ENCODE measurements around the gene PON1. TPM values are rescaled to one million over a fixed set of nuclear protein-coding genes. Genes with fewer than 3 reads are reported as not detected.

The PON1 gene
- total and polyA plus RNA-seq, 2 experiments from 2014 or later, result 0.69 to 1.2 TPM

DNA sequence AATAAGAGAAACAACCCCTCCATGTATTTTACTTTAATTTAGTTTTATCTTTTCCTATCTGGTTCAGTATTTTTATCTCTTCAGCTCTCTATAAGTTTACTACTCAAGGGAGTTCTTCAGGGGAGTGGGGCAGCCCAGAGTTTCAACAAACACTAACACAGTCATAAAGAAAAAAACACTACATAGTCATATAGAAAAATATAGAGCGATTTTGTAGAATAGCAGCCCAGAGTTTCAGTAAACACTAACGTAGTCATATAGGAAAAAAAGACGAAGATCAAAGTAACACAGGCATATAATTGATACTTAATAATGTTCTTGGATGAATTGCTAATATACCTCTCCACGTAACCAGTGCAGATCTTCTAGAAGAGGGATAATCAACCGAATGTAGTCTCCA is 54.7 kb downstream of the PON1 start (continued):
- TF ChIP-seq, protein P1, sequence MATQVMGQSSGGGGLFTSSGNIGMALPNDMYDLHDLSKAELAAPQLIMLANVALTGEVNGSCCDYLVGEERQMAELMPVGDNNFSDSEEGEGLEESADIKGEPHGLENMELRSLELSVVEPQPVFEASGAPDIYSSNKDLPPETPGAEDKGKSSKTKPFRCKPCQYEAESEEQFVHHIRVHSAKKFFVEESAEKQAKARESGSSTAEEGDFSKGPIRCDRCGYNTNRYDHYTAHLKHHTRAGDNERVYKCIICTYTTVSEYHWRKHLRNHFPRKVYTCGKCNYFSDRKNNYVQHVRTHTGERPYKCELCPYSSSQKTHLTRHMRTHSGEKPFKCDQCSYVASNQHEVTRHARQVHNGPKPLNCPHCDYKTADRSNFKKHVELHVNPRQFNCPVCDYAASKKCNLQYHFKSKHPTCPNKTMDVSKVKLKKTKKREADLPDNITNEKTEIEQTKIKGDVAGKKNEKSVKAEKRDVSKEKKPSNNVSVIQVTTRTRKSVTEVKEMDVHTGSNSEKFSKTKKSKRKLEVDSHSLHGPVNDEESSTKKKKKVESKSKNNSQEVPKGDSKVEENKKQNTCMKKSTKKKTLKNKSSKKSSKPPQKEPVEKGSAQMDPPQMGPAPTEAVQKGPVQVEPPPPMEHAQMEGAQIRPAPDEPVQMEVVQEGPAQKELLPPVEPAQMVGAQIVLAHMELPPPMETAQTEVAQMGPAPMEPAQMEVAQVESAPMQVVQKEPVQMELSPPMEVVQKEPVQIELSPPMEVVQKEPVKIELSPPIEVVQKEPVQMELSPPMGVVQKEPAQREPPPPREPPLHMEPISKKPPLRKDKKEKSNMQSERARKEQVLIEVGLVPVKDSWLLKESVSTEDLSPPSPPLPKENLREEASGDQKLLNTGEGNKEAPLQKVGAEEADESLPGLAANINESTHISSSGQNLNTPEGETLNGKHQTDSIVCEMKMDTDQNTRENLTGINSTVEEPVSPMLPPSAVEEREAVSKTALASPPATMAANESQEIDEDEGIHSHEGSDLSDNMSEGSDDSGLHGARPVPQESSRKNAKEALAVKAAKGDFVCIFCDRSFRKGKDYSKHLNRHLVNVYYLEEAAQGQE (IDR thresholded peaks at IDR 0.05; ENCODE audit: unreplicated experiment), result no peak
- TF ChIP-seq POLR2AphosphoS5 (IDR thresholded peaks at IDR 0.05; ENCODE audit: low read depth) (no peak), NANOG (IDR thresholded peaks at IDR 0.05; ENCODE audit: borderline replicate concordance) (no peak), ZNF331 (CRISPR knock-in tag; IDR thresholded peaks at IDR 0.05; ENCODE audit: low read depth) (no peak), JUNB (IDR thresholded peaks at IDR 0.05; ENCODE audit: unreplicated experiment) (no peak)
- TF ChIP-seq, protein P2, sequence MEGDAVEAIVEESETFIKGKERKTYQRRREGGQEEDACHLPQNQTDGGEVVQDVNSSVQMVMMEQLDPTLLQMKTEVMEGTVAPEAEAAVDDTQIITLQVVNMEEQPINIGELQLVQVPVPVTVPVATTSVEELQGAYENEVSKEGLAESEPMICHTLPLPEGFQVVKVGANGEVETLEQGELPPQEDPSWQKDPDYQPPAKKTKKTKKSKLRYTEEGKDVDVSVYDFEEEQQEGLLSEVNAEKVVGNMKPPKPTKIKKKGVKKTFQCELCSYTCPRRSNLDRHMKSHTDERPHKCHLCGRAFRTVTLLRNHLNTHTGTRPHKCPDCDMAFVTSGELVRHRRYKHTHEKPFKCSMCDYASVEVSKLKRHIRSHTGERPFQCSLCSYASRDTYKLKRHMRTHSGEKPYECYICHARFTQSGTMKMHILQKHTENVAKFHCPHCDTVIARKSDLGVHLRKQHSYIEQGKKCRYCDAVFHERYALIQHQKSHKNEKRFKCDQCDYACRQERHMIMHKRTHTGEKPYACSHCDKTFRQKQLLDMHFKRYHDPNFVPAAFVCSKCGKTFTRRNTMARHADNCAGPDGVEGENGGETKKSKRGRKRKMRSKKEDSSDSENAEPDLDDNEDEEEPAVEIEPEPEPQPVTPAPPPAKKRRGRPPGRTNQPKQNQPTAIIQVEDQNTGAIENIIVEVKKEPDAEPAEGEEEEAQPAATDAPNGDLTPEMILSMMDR (conservative IDR thresholded peaks at IDR 0.05; ENCODE audit: low read depth in 2 of 2), result no peak

DNA sequence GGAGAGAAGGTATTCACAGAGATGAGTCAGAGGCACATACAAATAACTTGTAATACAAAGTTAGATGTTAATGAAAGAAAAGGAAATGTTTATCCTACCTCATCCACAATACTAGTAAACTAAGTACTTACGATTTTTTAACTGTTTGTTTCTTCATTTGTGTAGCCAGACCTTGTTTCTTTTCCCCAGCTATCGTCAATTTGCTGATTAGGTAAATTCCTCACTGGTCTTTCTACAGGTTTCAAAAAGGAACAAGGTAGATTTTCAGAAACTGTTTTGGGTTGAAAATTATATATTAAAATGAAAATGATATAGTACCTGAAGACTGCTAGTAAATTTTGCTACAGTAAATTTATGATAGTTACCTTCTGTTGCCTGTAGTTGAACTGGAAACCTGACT is 56.6 kb downstream of the PON1 start:
- Mint-ChIP-seq H3K36me3 (ENCODE audit: low read depth) (no peaks in the 10 kb centered on the region), H3K4me1 (peaks cover 22% of the 10 kb centered on the region; the same call in 2 of the 3 replicates), H3K27ac (0 out of 2 replicates have a peak overlapping the region, but pooled peaks have one; percentile 34), H3K9me3 (no peaks in the 10 kb centered on the region), H3K27me3 (ENCODE audit: insufficient read depth, low read depth, poor library complexity) (no peaks in the 10 kb centered on the region), H3K4me3 (no peak overlapping the region)
- Histone ChIP-seq H3K4me1 (ENCODE audit: insufficient read depth) (peaks cover 6% of the 10 kb centered on the region; the same call in 1 of the 2 replicates), H4K20me1 (replicated peaks; ENCODE audit: insufficient read depth) (no peaks in the 10 kb centered on the region), H3K27me3 (ENCODE audit: insufficient read depth) (no peaks in the 10 kb centered on the region), H3K4me3 (no peak overlapping the region), H3K79me2 (replicated peaks; ENCODE audit: insufficient read depth) (no peaks in the 10 kb centered on the region), H2AFZ (no peak overlapping the region), H3K36me3 (ENCODE audit: insufficient read depth) (no peaks in the 10 kb centered on the region), H3K9me2 (ENCODE audit: insufficient read depth) (no peaks in the 10 kb centered on the region), H3K4me2 (no peak overlapping the region), H3F3A (replicated peaks; ENCODE audit: low read depth) (no peaks in the 10 kb centered on the region), H3K27ac (ENCODE audit: low read depth) (no peak overlapping the region)
- TF ChIP-seq, protein P3, sequence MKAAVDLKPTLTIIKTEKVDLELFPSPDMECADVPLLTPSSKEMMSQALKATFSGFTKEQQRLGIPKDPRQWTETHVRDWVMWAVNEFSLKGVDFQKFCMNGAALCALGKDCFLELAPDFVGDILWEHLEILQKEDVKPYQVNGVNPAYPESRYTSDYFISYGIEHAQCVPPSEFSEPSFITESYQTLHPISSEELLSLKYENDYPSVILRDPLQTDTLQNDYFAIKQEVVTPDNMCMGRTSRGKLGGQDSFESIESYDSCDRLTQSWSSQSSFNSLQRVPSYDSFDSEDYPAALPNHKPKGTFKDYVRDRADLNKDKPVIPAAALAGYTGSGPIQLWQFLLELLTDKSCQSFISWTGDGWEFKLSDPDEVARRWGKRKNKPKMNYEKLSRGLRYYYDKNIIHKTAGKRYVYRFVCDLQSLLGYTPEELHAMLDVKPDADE (IDR thresholded peaks at IDR 0.05), result no peak
- DNase-seq (ENCODE audit: low spot score) (no peak), ATAC-seq (no peak)

DNA sequence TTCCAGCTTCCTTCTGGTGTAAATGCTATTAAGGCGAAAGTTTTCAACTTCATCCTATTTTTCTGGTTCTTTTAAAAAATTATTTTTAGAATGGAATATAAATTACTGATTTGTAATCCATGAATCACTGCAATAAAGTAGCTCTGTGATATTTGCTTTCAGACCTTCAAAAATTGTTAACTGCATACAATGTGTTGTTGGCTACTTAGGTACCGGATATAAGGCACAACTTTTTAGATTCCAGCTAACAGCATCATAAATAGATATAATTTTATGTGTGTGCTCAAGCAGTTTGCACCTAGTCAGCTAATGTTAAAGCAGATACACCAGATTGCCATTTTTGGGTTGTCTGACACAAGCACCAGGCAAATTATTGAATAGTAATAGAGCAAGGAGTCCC is 58.7 kb downstream of the PON1 start:
- no peak overlapping the region for H3K4me3 Mint-ChIP-seq
- no peaks in the 10 kb centered on the region for H3K9me3 Mint-ChIP-seq
- no peak for DNase-seq (ENCODE audit: low spot score)
- no peak overlapping the region for H3K4me3 ChIP-seq
- no peaks in the 10 kb centered on the region for H3K9me2 ChIP-seq (ENCODE audit: insufficient read depth)
- peaks cover 11% of the 10 kb centered on the region; the same call in 1 of the 2 replicates for H3K4me1 ChIP-seq (ENCODE audit: insufficient read depth)
- H3K4me1 Mint-ChIP-seq, result peaks cover 33% of the 10 kb centered on the region; the same call in 2 of the 3 replicates
- ATAC-seq, result no peak
- no peak overlapping the region for H3K27ac ChIP-seq (ENCODE audit: low read depth)
- no peak overlapping the region for H2AFZ ChIP-seq
- H3K36me3 ChIP-seq (ENCODE audit: insufficient read depth), result no peaks in the 10 kb centered on the region
- H3K27ac Mint-ChIP-seq, result no peak overlapping the region
- H3K79me2 ChIP-seq (replicated peaks; ENCODE audit: insufficient read depth), result no peaks in the 10 kb centered on the region
- H3K27me3 Mint-ChIP-seq (ENCODE audit: insufficient read depth, low read depth, poor library complexity), result no peaks in the 10 kb centered on the region
- H3K36me3 Mint-ChIP-seq (ENCODE audit: low read depth), result no peaks in the 10 kb centered on the region
- H3K27me3 ChIP-seq (ENCODE audit: insufficient read depth), result no peaks in the 10 kb centered on the region
- no peaks in the 10 kb centered on the region for H4K20me1 ChIP-seq (replicated peaks; ENCODE audit: insufficient read depth)
- H3F3A ChIP-seq (replicated peaks; ENCODE audit: low read depth), result no peaks in the 10 kb centered on the region
- no peak overlapping the region for H3K4me2 ChIP-seq
- TF ChIP-seq, protein P2 (conservative IDR thresholded peaks at IDR 0.05; ENCODE audit: low read depth in 2 of 2), result no peak
- TF ChIP-seq NANOG (IDR thresholded peaks at IDR 0.05; ENCODE audit: borderline replicate concordance) (no peak), ZNF331 (CRISPR knock-in tag; IDR thresholded peaks at IDR 0.05; ENCODE audit: low read depth) (no peak), STAT1 (IDR thresholded peaks at IDR 0.05; ENCODE audit: unreplicated experiment) (no peak), ZNF114 (CRISPR knock-in tag; IDR thresholded peaks at IDR 0.05) (no peak), POLR2AphosphoS5 (IDR thresholded peaks at IDR 0.05; ENCODE audit: low read depth) (no peak)
- TF ChIP-seq, protein P3 (IDR thresholded peaks at IDR 0.05), result no peak
